Type B pancreatic cell (in vitro differentiated cells): ENCODE results near the gene RBFOX1. TPM values are rescaled to one million over a fixed set of nuclear protein-coding genes. Genes with fewer than 3 reads are reported as not detected.

ENCODE experiments used
- DNase-seq: peaks from one replicate; pipeline ENCODE4 v3.0.0; 2021; ENCODE audit warnings: mixed read lengths; ENCODE audit not compliant: unreplicated experiment; ENCODE audit errors: extremely low spot score
- H3K27ac Mint-ChIP-seq: 2 replicates; pipeline ENCODE4 v1.8.0; 2021; ENCODE audit warnings: mild to moderate bottlenecking, mixed read lengths
- H3K27me3 Mint-ChIP-seq: 2 replicates; pipeline ENCODE4 v1.8.0; 2021; ENCODE audit warnings: mixed read lengths
- H3K36me3 Mint-ChIP-seq: 2 replicates; pipeline ENCODE4 v1.8.0; 2021; ENCODE audit warnings: mixed read lengths
- H3K4me1 Mint-ChIP-seq: one replicate; pipeline ENCODE4 v1.8.0; 2021; ENCODE audit warnings: mixed read lengths; ENCODE audit not compliant: unreplicated experiment
- H3K4me3 Mint-ChIP-seq: 2 replicates; pipeline ENCODE4 v1.8.0; 2021; ENCODE audit warnings: mild to moderate bottlenecking, mixed read lengths
- H3K9me3 Mint-ChIP-seq: 2 replicates; pipeline ENCODE4 v1.8.0; 2021; ENCODE audit warnings: mixed read lengths
- CTCF ChIP-seq: fragments of 200-600 bp; sonication (generic); conservative IDR thresholded peaks from 2 replicates; pipeline ENCODE4 v1.5.0; 2021; ENCODE audit warnings: antibody characterized with exemption, mild to moderate bottlenecking
- total RNA-seq: library from RNA; stranded (reverse); gene quantifications from 2 replicates; pipeline ENCODE4 v1.2.1, GENCODE V29; 2021; ENCODE audit warnings: low replicate concordance

Gene RBFOX1
- total RNA-seq, 1 donor from 2014 or later: 21.0 TPM

GRCh38 chr16:7532534-7532933, 199.9 kb downstream of the RBFOX1 start:
- no peaks in the 10 kb centered on the region for H3K9me3 Mint-ChIP-seq

GRCh38 chr16:7534749-7535148, 202.1 kb downstream of the RBFOX1 start:
- Mint-ChIP-seq H3K27ac (no peak overlapping the region), H3K27me3 (peaks cover 3% of the 10 kb centered on the region), H3K36me3 (no peaks in the 10 kb centered on the region), H3K9me3 (no peaks in the 10 kb centered on the region), H3K4me1 (no peaks in the 10 kb centered on the region), H3K4me3 (no peak overlapping the region)
- no peak for TF ChIP-seq CTCF
- no peak for DNase-seq

More at GRCh38 chr16:7532534-7532933, 199.9 kb downstream of the RBFOX1 start:
- Mint-ChIP-seq H3K4me3 (no peak overlapping the region), H3K4me1 (no peaks in the 10 kb centered on the region), H3K36me3 (no peaks in the 10 kb centered on the region), H3K27me3 (no peaks in the 10 kb centered on the region), H3K27ac (no peak overlapping the region)
- no peak for TF ChIP-seq CTCF
- DNase-seq: no peak

DNA sequence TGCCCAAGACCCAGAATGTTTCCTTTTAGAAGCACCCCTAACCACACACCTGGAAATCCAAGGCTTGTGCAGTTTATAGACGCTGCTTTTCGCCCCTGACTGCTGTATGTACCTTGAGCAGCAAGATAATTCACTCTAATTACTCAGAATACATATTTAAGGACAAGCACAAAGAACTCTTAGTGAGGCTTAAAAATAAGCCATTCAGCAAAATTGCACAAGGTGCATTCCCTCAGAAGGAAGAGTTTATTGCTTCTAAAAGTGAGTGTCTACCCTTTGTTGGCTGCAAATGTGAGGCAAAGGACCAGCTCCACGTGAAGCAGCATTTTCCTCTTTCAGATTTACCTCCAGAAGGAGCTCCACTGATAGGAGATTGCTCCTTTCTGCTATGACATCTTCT, 208.4 kb downstream of the RBFOX1 start:
- Mint-ChIP-seq H3K36me3 (no peaks in the 10 kb centered on the region), H3K4me3 (no peak overlapping the region), H3K27ac (no peak overlapping the region), H3K9me3 (no peaks in the 10 kb centered on the region), H3K4me1 (peaks cover 8% of the 10 kb centered on the region), H3K27me3 (peaks cover 3% of the 10 kb centered on the region)
- no peak for TF ChIP-seq CTCF
- no peak for DNase-seq

- no peak for DNase-seq
- peaks cover 5% of the 10 kb centered on the region for H3K27me3 Mint-ChIP-seq
Observed at GRCh38 chr16:7545251-7545650, 212.6 kb downstream of the RBFOX1 start.

DNA sequence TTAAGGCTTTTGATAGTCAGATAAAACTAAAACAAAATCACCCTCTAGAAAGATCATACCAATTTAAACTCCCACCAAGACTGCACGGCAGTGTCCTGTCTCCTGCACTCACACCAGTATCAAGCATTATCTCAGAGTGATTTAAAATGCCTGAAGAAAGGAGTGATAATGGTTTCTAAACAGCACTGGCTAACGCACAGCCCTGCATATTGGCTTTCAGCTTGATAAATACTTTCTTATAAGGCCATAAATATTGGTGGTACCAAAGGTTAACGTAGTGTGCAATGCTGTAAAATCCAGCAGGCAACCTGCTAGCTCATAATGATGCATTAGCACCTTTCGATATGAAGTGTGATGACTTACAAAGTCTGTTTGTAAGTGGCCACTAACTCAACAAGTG, 214.3 kb downstream of the RBFOX1 start:
- Mint-ChIP-seq H3K4me3 (no peak overlapping the region), H3K27me3 (peaks cover 5% of the 10 kb centered on the region), H3K9me3 (peaks cover 6% of the 10 kb centered on the region), H3K27ac (no peak overlapping the region), H3K4me1 (peaks cover 20% of the 10 kb centered on the region), H3K36me3 (peaks cover 6% of the 10 kb centered on the region)
- TF ChIP-seq CTCF: no peak
- DNase-seq: no peak

More at GRCh38 chr16:7545251-7545650, 212.6 kb downstream of the RBFOX1 start:
- H3K4me3 Mint-ChIP-seq: no peak overlapping the region
- H3K9me3 Mint-ChIP-seq: peaks cover 6% of the 10 kb centered on the region
- no peak overlapping the region for H3K27ac Mint-ChIP-seq
- TF ChIP-seq CTCF: no peak
- peaks cover 6% of the 10 kb centered on the region for H3K36me3 Mint-ChIP-seq
- H3K4me1 Mint-ChIP-seq: peaks cover 19% of the 10 kb centered on the region

- Mint-ChIP-seq H3K4me3 (no peak overlapping the region), H3K9me3 (peaks cover 6% of the 10 kb centered on the region), H3K27ac (no peak overlapping the region), H3K27me3 (peaks cover 5% of the 10 kb centered on the region), H3K36me3 (peaks cover 6% of the 10 kb centered on the region), H3K4me1 (peaks cover 24% of the 10 kb centered on the region)
- TF ChIP-seq CTCF: no peak
- no peak for DNase-seq
Observed at GRCh38 chr16:7547736-7548135, 215.1 kb downstream of the RBFOX1 start.
